DOHH2 (cell line): ENCODE measurements around the gene KCNG4.

Experiments
- H3F3A ChIP-seq: fragments of 200-600 bp; sonication (generic), shearing (Covaris generic); 2 replicates; pipeline ENCODE4 v1.6.0; 2016; ENCODE audit warnings: antibody characterized with exemption, mild to moderate bottlenecking; ENCODE audit not compliant: control insufficient read depth, insufficient read depth
- H3K27ac ChIP-seq: fragments of 200-600 bp; sonication (generic); 2 replicates; pipeline ENCODE4 v1.5.1; 2014; ENCODE audit warnings: low read depth, mild to moderate bottlenecking, low read length, moderate library complexity
- H3K27me3 ChIP-seq: fragments of 200-600 bp; sonication (generic); 2 replicates; pipeline ENCODE4 v1.6.1; 2014; ENCODE audit warnings: mild to moderate bottlenecking, low read length, mixed read lengths; ENCODE audit not compliant: control insufficient read depth
- H3K36me3 ChIP-seq: fragments of 200-600 bp; sonication (generic); 2 replicates; pipeline ENCODE4 v1.6.1; 2014; ENCODE audit warnings: mild to moderate bottlenecking, low read length, moderate library complexity, mixed read lengths; ENCODE audit not compliant: control insufficient read depth
- H3K4me1 ChIP-seq: fragments of 200-600 bp; sonication (generic); 2 replicates; pipeline ENCODE4 v1.6.1; 2014; ENCODE audit warnings: mild to moderate bottlenecking, low read length, mixed read lengths; ENCODE audit not compliant: control insufficient read depth
- H3K4me2 ChIP-seq: fragments of 200-600 bp; sonication (generic); 2 replicates; pipeline ENCODE4 v1.6.0; 2014; ENCODE audit warnings: mild to moderate bottlenecking, low read length, moderate library complexity
- H3K4me3 ChIP-seq: fragments of 200-600 bp; sonication (generic); 2 replicates; pipeline ENCODE4 v1.5.1; 2014; ENCODE audit warnings: mild to moderate bottlenecking, low read length, mixed read lengths
- H3K79me2 ChIP-seq: fragments of 200-600 bp; sonication (generic); 2 replicates; pipeline ENCODE4 v1.6.1; 2014; ENCODE audit warnings: mild to moderate bottlenecking, low read length, mixed read lengths; ENCODE audit not compliant: control insufficient read depth
- H3K9me2 ChIP-seq: fragments of 200-600 bp; sonication (generic); replicated peaks from 2 replicates; pipeline ENCODE4 v1.6.1; 2014; ENCODE audit warnings: mild to moderate bottlenecking, low read length, mixed read lengths; ENCODE audit not compliant: control insufficient read depth
- H3K9me3 ChIP-seq: fragments of 200-600 bp; sonication (generic); 2 replicates; pipeline ENCODE4 v1.6.1; 2014; ENCODE audit warnings: antibody characterized with exemption, low read length, mixed read lengths; ENCODE audit not compliant: control insufficient read depth, insufficient read depth
- H4K20me1 ChIP-seq: fragments of 200-600 bp; sonication (generic); 2 replicates; pipeline ENCODE4 v1.6.0; 2014; ENCODE audit warnings: low read depth, mild to moderate bottlenecking, antibody characterized with exemption, low read length, moderate library complexity; ENCODE audit not compliant: control insufficient read depth, insufficient read depth
- CTCF ChIP-seq: fragments of 200-600 bp; sonication (generic); IDR thresholded peaks from one replicate; pipeline ENCODE4 v1.5.1; 2014; ENCODE audit warnings: antibody characterized with exemption, mild to moderate bottlenecking, low read depth, low read length; ENCODE audit not compliant: poor library complexity, severe bottlenecking
- EZH2phosphoT487 ChIP-seq: fragments of 200-600 bp; sonication (generic); IDR thresholded peaks from 2 replicates; pipeline ENCODE4 v1.6.1; 2017; ENCODE audit warnings: borderline replicate concordance, mild to moderate bottlenecking, antibody characterized with exemption, low read length, moderate library complexity, mixed read lengths

The KCNG4 gene

GRCh38 chr16:84252184-84252583, 12.4 kb upstream of the KCNG4 start:
- no peaks in the 10 kb centered on the region for H3K36me3 ChIP-seq
- no peak overlapping the region for H3K4me2 ChIP-seq
- no peak overlapping the region for H3K4me3 ChIP-seq
- H3K9me2 ChIP-seq, result no peaks in the 10 kb centered on the region
- no peak overlapping the region for H3K27ac ChIP-seq
- no peaks in the 10 kb centered on the region for H4K20me1 ChIP-seq
- no peak for TF ChIP-seq CTCF
- no peak for TF ChIP-seq EZH2phosphoT487
- H3K9me3 ChIP-seq, result no peaks in the 10 kb centered on the region
- H3K79me2 ChIP-seq, result no peaks in the 10 kb centered on the region
- H3F3A ChIP-seq, result no peaks in the 10 kb centered on the region
- peaks cover 3% of the 10 kb centered on the region; the same call in 1 of the 2 replicates for H3K27me3 ChIP-seq
- H3K4me1 ChIP-seq, result peaks cover 25% of the 10 kb centered on the region

- H3K4me1 ChIP-seq, result peaks cover under 1% of the 10 kb centered on the region
- no peaks in the 10 kb centered on the region for H4K20me1 ChIP-seq
- no peaks in the 10 kb centered on the region for H3K27me3 ChIP-seq
- TF ChIP-seq CTCF, result no peak
- no peak for TF ChIP-seq EZH2phosphoT487
- no peak overlapping the region for H3K27ac ChIP-seq
- H3K79me2 ChIP-seq, result no peaks in the 10 kb centered on the region
- no peaks in the 10 kb centered on the region for H3K36me3 ChIP-seq
- H3K9me3 ChIP-seq, result no peaks in the 10 kb centered on the region
- H3K9me2 ChIP-seq, result no peaks in the 10 kb centered on the region
- H3F3A ChIP-seq, result no peaks in the 10 kb centered on the region
- H3K4me3 ChIP-seq, result no peak overlapping the region
- H3K4me2 ChIP-seq, result no peak overlapping the region
These were observed 8.0 kb upstream of the KCNG4 start for GRCh38 chr16:84247844-84248243.

GRCh38 chr16:84247331-84247730, 7.5 kb upstream of the KCNG4 start:
- H3K79me2 ChIP-seq, result no peaks in the 10 kb centered on the region
- H3K27ac ChIP-seq, result no peak overlapping the region
- H3K4me1 ChIP-seq, result no peaks in the 10 kb centered on the region
- H3K27me3 ChIP-seq, result no peaks in the 10 kb centered on the region
- no peaks in the 10 kb centered on the region for H3K9me3 ChIP-seq
- TF ChIP-seq EZH2phosphoT487 (no peak), CTCF (no peak)
- H3K36me3 ChIP-seq, result no peaks in the 10 kb centered on the region
- no peaks in the 10 kb centered on the region for H4K20me1 ChIP-seq
- no peak overlapping the region for H3K4me3 ChIP-seq
- no peaks in the 10 kb centered on the region for H3F3A ChIP-seq
- no peak overlapping the region for H3K4me2 ChIP-seq
- H3K9me2 ChIP-seq, result no peaks in the 10 kb centered on the region

GRCh38 chr16:84246679-84247077, 6.9 kb upstream of the KCNG4 start:
- Histone ChIP-seq H3K79me2 (no peaks in the 10 kb centered on the region), H3K9me3 (no peaks in the 10 kb centered on the region), H3K4me3 (no peak overlapping the region), H3K4me1 (no peaks in the 10 kb centered on the region), H3F3A (no peaks in the 10 kb centered on the region), H3K9me2 (no peaks in the 10 kb centered on the region), H3K4me2 (no peak overlapping the region), H3K36me3 (no peaks in the 10 kb centered on the region), H3K27ac (no peak overlapping the region), H3K27me3 (no peaks in the 10 kb centered on the region), H4K20me1 (no peaks in the 10 kb centered on the region)
- TF ChIP-seq CTCF (no peak), EZH2phosphoT487 (no peak)
